ENCODE measurements around the gene MAPRE2. TPM values are rescaled to one million over a fixed set of nuclear protein-coding genes. Genes with fewer than 3 reads are reported as not detected.
A peak's percentile ranks its signal among the peaks of the same experiment; 100 is the strongest.

Gene MAPRE2
- total and polyA plus RNA-seq, 2 of the 13 experiments (the other 11 are each of a cell fraction or from before 2014, with no cell fraction given) = 34.5 to 67.9 TPM

GRCh38 chr18:35180455-35180854, 139.2 kb downstream of the MAPRE2 start:
- no peak for DNase-seq (ENCODE audit: low spot score)
- CTCF ChIA-PET (ENCODE audit: low intra/inter-chr PET ratio, low total read pairs) = no interaction called here
- H3K9ac ChIP-seq (ENCODE audit: insufficient read depth, low read depth, low read length) = no peak overlapping the region
- H3K9me3 ChIP-seq (ENCODE audit: low read length) = peaks cover 5% of the 10 kb centered on the region
- FAIRE-seq = no peak
- peaks cover 16% of the 10 kb centered on the region for H3K4me1 ChIP-seq (ENCODE audit: insufficient read depth, low read length)
- H2AFZ ChIP-seq (ENCODE audit: low read length) = no peak overlapping the region
- peaks cover 0 to 2% of the 10 kb centered on the region in 2 experiments; a peak in 1 of 5 replicates for H3K27me3 ChIP-seq (ENCODE audit: control insufficient read depth in 1 of 2, insufficient read depth in 2 of 2, low read length in 2 of 2)
- H3K36me3 ChIP-seq (replicated peaks in 1 of 2; ENCODE audit: control insufficient read depth in 1 of 2, insufficient read depth in 2 of 2, low read length in 2 of 2) = no peaks in the 10 kb centered on the region
- H4K20me1 ChIP-seq (ENCODE audit: insufficient read depth, low read length) = no peaks in the 10 kb centered on the region
- intact Hi-C loops (cut with micrococcal nuclease; ENCODE audit: unreplicated experiment) = no loop called here
- BruUV-seq (replicated peaks) = no TSS peak
- no peak overlapping the region for H3K4me3 ChIP-seq (replicated peaks in 1 of 3; ENCODE audit: insufficient read depth in 1 of 3, low read depth in 2 of 3, low read length in 3 of 3)
- no peak overlapping the region for H3K27ac ChIP-seq (ENCODE audit: extremely low read length, insufficient read depth, low read length)
- POLR2A ChIA-PET = no interaction called here
- ATAC-seq = no peak
- no peak for TF ChIP-seq TRIM24 (CRISPR knock-in tag; IDR thresholded peaks at IDR 0.05)
- peak; percentile 58; the same call in 1 of the 2 replicates for TF ChIP-seq CBX2 (IDR thresholded peaks at IDR 0.05; ENCODE audit: low read depth, low read length)
- TF ChIP-seq CBX2 (CRISPR knock-in tag; IDR thresholded peaks at IDR 0.05; ENCODE audit: low read depth) = no peak
- TF ChIP-seq ARID5B (CRISPR knock-in tag; IDR thresholded peaks at IDR 0.05) = no peak
- 9% methylated on average over 1 of the region's 1 CpG for WGBS (ENCODE audit: low lambda C conversion rate)
- in situ Hi-C loops (cut with HindIII; ENCODE audit: extremely low pct_ligation_motif_present, low pct_unique_long_range_greater_than_20kb) = no loop called here
- H3K4me2 ChIP-seq (ENCODE audit: low read depth, low read length) = peak overlapping the region; percentile 32; the same call in 1 of the 2 replicates
- no peaks in the 10 kb centered on the region for H3K79me2 ChIP-seq (ENCODE audit: insufficient read depth, low read length)

- BruUV-seq (replicated peaks) = no TSS peak
- no peak for DNase-seq (ENCODE audit: low spot score)
- no peak for ATAC-seq
- in situ Hi-C loops (cut with HindIII; ENCODE audit: extremely low pct_ligation_motif_present, low pct_unique_long_range_greater_than_20kb) = no loop called here
- Histone ChIP-seq H3K4me3 (replicated peaks in 1 of 3; ENCODE audit: insufficient read depth in 1 of 3, low read depth in 2 of 3, low read length in 3 of 3) (no peak overlapping the region), H3K36me3 (replicated peaks in 1 of 2; ENCODE audit: control insufficient read depth in 1 of 2, insufficient read depth in 2 of 2, low read length in 2 of 2) (no peaks in the 10 kb centered on the region), H3K4me2 (ENCODE audit: low read depth, low read length) (no peak overlapping the region), H3K27ac (ENCODE audit: extremely low read length, insufficient read depth, low read length) (no peak overlapping the region), H3K79me2 (ENCODE audit: insufficient read depth, low read length) (no peaks in the 10 kb centered on the region), H3K27me3 (ENCODE audit: control insufficient read depth in 1 of 2, insufficient read depth in 2 of 2, low read length in 2 of 2) (peaks cover 1 to 2% of the 10 kb centered on the region in 2 experiments; a peak in 1 of 5 replicates), H4K20me1 (ENCODE audit: insufficient read depth, low read length) (no peaks in the 10 kb centered on the region), H3K9ac (ENCODE audit: insufficient read depth, low read depth, low read length) (no peak overlapping the region), H3K4me1 (ENCODE audit: insufficient read depth, low read length) (peaks cover 16% of the 10 kb centered on the region), H2AFZ (ENCODE audit: low read length) (no peak overlapping the region), H3K9me3 (ENCODE audit: low read length) (peaks cover 1% of the 10 kb centered on the region)
- intact Hi-C loops (cut with micrococcal nuclease; ENCODE audit: unreplicated experiment) = no loop called here
- ChIA-PET POLR2A (no interaction called here), CTCF (ENCODE audit: low intra/inter-chr PET ratio, low total read pairs) (no interaction called here)
- 78% methylated on average over 6 of the region's 6 CpGs for WGBS (ENCODE audit: low lambda C conversion rate)
- FAIRE-seq = no peak
- TF ChIP-seq YEATS4 (CRISPR knock-in tag; IDR thresholded peaks at IDR 0.05; ENCODE audit: borderline replicate concordance) (no peak), ZNF432 (CRISPR knock-in tag; IDR thresholded peaks at IDR 0.05; ENCODE audit: borderline replicate concordance) (no peak), NR0B2 (CRISPR knock-in tag; IDR thresholded peaks at IDR 0.05) (no peak), MXD1 (CRISPR knock-in tag; IDR thresholded peaks at IDR 0.05) (no peak), TEF (CRISPR knock-in tag; IDR thresholded peaks at IDR 0.05) (no peak), MED1 (CRISPR knock-in tag; IDR thresholded peaks at IDR 0.05) (no peak), GATAD1 (CRISPR knock-in tag; IDR thresholded peaks at IDR 0.05) (no peak)
These were observed 140.9 kb downstream of the MAPRE2 start for GRCh38 chr18:35182151-35182550.

Measured in HepG2 (cell line).